ENCODE results near the gene SH3RF3. TPM values are rescaled to one million over a fixed set of nuclear protein-coding genes. Genes with fewer than 3 reads are reported as not detected.

SH3RF3 gene
- total RNA-seq, 1 experiment from 2014 or later: 0.30 TPM

GRCh38 chr2:109386004-109386695 lies 257.1 kb downstream of the SH3RF3 start:
- H3K27ac ChIP-seq: no peak overlapping the region
- no peaks in the 10 kb centered on the region for H3K9me3 ChIP-seq (replicated peaks)
- H3K4me1 ChIP-seq: peaks cover 22% of the 10 kb centered on the region
- no peak overlapping the region for H3K4me3 ChIP-seq
- no peaks in the 10 kb centered on the region for H3K27me3 ChIP-seq
- no peaks in the 10 kb centered on the region for H3K36me3 ChIP-seq
- no peak for DNase-seq

DNA sequence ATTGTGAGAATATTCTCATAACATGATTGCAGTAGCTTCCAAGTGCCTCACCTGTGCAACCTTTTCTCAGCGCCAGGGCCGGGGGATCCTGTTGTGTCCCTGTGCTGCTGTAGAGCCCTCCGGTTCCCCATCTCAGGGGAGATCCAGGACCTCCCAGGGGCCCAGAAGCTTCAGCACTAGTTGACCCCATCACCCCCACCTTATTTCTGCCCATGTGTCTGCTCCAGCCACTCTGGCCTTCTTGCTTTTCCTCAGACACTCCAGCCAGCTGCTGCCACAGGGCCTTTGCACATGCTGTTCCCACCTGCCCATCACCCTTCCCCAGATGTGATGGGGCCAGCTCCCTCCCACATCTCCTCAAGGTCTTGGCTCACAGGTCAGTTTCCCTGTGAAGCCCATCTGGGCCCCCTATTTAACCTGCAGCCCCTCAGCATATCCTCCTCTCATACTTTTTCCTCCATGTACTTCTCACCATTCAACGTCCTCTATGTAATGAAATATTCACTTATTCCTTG lies 258.3 kb downstream of the SH3RF3 start:
- DNase-seq: no peak
- Histone ChIP-seq H3K27me3 (no peaks in the 10 kb centered on the region), H3K27ac (no peak overlapping the region), H3K4me3 (no peak overlapping the region), H3K36me3 (no peaks in the 10 kb centered on the region), H3K4me1 (peaks cover 12% of the 10 kb centered on the region), H3K9me3 (replicated peaks) (no peaks in the 10 kb centered on the region)

DNA sequence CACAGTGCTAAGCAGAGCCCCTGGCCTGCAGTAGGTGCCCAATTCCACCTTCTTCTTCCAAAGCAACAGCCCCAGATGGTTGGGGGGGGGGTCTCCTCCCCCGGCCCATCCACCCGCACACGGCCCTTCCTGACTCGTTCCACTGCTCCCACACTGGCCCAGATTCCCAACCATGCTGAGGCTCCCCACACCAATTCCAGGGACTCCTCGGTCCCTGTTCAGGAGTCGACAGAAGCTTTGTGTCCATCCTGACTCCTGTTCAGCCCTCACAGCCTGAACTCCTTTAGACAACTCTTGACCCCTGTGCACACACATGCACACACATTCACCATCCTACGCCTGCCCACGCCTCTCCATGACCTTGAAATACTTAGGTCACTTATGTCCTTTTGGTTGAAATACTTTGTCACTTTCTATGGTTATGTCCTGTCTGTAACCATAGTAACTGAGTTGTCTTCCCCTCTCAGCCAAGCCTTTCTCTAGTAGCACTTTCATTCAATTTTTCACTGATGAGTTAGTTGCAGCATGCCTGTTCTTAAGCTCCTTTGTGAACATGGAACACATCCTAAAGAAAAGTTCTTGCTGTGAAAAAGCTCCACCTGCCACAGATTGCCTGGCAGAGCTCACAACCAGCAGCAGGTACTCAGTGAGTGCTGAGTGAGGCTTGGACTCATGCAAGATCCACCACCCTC lies 258.9 kb downstream of the SH3RF3 start:
- Histone ChIP-seq H3K4me1 (peaks cover 5% of the 10 kb centered on the region), H3K4me3 (no peak overlapping the region), H3K27ac (no peak overlapping the region), H3K27me3 (no peaks in the 10 kb centered on the region), H3K9me3 (replicated peaks) (no peaks in the 10 kb centered on the region), H3K36me3 (no peaks in the 10 kb centered on the region)
- DNase-seq: no peak

- no peaks in the 10 kb centered on the region for H3K27me3 ChIP-seq
- H3K4me3 ChIP-seq: no peak overlapping the region
- no peaks in the 10 kb centered on the region for H3K36me3 ChIP-seq
- H3K4me1 ChIP-seq: no peaks in the 10 kb centered on the region
- H3K27ac ChIP-seq: no peak overlapping the region
- no peak for DNase-seq
- no peaks in the 10 kb centered on the region for H3K9me3 ChIP-seq (replicated peaks)
These were observed 262.2 kb downstream of the SH3RF3 start for GRCh38 chr2:109391243-109391642.

DNA sequence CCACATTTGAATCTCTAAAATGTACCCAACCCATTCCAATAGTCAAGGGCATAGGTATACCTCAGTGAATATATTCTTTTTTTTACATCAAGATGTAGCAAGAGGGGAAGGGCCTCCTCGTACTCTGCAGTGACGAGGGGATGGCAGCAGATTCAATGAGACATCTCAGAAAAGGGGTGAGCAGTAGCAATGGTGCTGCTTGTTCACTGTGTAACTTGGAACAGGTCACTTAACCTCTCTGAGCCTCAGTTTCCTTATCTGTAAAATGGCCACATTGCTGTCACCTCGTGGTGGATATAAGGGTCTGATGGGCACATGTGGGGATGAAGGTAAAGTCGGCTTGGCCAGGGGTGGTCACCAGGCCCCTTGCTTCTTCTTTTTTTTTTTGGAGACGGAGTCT lies 263.1 kb downstream of the SH3RF3 start:
- H3K27me3 ChIP-seq: no peaks in the 10 kb centered on the region
- H3K9me3 ChIP-seq (replicated peaks): no peaks in the 10 kb centered on the region
- H3K4me1 ChIP-seq: no peaks in the 10 kb centered on the region
- H3K4me3 ChIP-seq: no peak overlapping the region
- no peak for DNase-seq
- H3K36me3 ChIP-seq: no peaks in the 10 kb centered on the region
- no peak overlapping the region for H3K27ac ChIP-seq

GRCh38 chr2:109392816-109393661 lies 264.0 kb downstream of the SH3RF3 start:
- no peak for DNase-seq
- Histone ChIP-seq H3K27me3 (no peaks in the 10 kb centered on the region), H3K27ac (no peak overlapping the region), H3K9me3 (replicated peaks) (no peaks in the 10 kb centered on the region), H3K4me1 (no peaks in the 10 kb centered on the region), H3K4me3 (no peak overlapping the region), H3K36me3 (no peaks in the 10 kb centered on the region)

GRCh38 chr2:109393662-109393972 lies 264.6 kb downstream of the SH3RF3 start:
- no peaks in the 10 kb centered on the region for H3K36me3 ChIP-seq
- H3K27ac ChIP-seq: no peak overlapping the region
- H3K4me1 ChIP-seq: no peaks in the 10 kb centered on the region
- no peak overlapping the region for H3K4me3 ChIP-seq
- no peak for DNase-seq
- no peaks in the 10 kb centered on the region for H3K27me3 ChIP-seq
- H3K9me3 ChIP-seq (replicated peaks): no peaks in the 10 kb centered on the region

- no peaks in the 10 kb centered on the region for H3K27me3 ChIP-seq
These were observed 266.6 kb downstream of the SH3RF3 start for GRCh38 chr2:109395494-109396201.

GRCh38 chr2:109396202-109397180 lies 267.5 kb downstream of the SH3RF3 start:
- DNase-seq: no peak

More at GRCh38 chr2:109395494-109396201, 266.6 kb downstream of the SH3RF3 start:
- Histone ChIP-seq H3K27ac (no peak overlapping the region), H3K9me3 (replicated peaks) (no peaks in the 10 kb centered on the region), H3K4me1 (no peaks in the 10 kb centered on the region), H3K36me3 (no peaks in the 10 kb centered on the region), H3K4me3 (no peak overlapping the region)
- DNase-seq: no peak

DNA sequence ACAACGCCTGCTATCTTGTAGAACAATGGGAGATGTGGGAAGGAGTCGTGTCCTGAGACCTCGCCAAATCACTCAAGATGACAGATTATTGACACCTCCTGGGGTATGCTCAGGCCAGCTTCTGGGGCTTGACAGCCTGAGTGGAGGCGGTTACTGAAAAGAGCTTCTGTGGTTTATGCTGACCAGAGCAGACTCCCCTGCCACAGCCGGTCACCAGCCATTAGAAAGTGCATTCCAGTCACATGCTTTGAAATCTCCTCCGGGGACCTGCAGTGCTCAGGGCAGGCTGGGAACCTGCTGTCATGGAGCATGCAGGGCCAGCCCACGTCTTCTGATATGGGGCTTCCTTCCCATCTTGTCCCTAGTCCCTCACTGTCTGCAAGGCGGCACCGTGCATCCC lies 268.9 kb downstream of the SH3RF3 start:
- H3K4me1 ChIP-seq: 0 out of 2 replicates have a peak, but pooled peaks cover under 1% of the 10 kb centered on the region
- no peak for DNase-seq
- no peak overlapping the region for H3K4me3 ChIP-seq
- no peaks in the 10 kb centered on the region; the same call in 1 of the 2 replicates for H3K27me3 ChIP-seq
- no peak overlapping the region for H3K27ac ChIP-seq
- no peaks in the 10 kb centered on the region for H3K9me3 ChIP-seq (replicated peaks)
- H3K36me3 ChIP-seq: no peaks in the 10 kb centered on the region

More at GRCh38 chr2:109396202-109397180, 267.5 kb downstream of the SH3RF3 start:
- H3K4me1 ChIP-seq: no peaks in the 10 kb centered on the region
- H3K27me3 ChIP-seq: no peaks in the 10 kb centered on the region
- no peaks in the 10 kb centered on the region for H3K9me3 ChIP-seq (replicated peaks)
- no peak overlapping the region for H3K27ac ChIP-seq
- H3K36me3 ChIP-seq: no peaks in the 10 kb centered on the region
- H3K4me3 ChIP-seq: no peak overlapping the region

DNA sequence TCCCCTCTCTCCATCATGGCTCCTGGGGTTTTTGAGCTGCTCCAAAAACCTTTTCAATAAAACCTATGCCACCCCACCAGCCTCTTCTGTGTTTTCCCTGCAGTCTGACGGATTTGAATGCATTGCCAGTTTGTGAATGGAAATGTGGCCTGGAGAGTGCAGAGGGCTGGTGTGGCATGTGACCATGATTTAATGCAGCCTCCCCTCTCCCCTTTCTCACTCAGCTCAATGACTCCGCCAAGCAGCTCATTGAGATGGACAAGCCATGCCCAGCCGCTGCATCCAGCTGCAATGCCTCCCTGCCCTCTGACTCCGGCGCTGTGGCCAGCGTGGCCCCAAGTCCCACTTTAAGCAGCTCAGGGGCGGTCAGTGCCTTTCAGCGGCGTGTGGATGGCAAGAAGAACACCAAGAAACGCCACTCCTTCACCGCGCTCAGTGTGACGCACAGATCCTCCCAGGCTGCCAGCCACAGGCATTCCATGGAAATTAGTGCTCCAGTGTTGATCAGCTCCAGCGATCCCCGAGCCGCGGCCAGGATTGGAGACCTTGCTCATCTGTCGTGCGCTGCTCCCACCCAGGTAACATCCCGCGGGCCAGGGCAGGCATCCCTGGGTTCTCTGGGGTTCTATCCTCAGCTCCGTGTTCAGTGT lies 269.5 kb downstream of the SH3RF3 start:
- DNase-seq: no peak
- Histone ChIP-seq H3K36me3 (no peaks in the 10 kb centered on the region), H3K27me3 (no peaks in the 10 kb centered on the region; the same call in 1 of the 2 replicates), H3K27ac (no peak overlapping the region), H3K4me3 (no peak overlapping the region), H3K4me1 (0 out of 2 replicates have a peak, but pooled peaks cover 6% of the 10 kb centered on the region), H3K9me3 (replicated peaks) (no peaks in the 10 kb centered on the region)

- Histone ChIP-seq H3K27me3 (no peaks in the 10 kb centered on the region; the same call in 1 of the 2 replicates), H3K36me3 (no peaks in the 10 kb centered on the region), H3K4me3 (no peak overlapping the region), H3K9me3 (replicated peaks) (no peaks in the 10 kb centered on the region), H3K27ac (no peak overlapping the region), H3K4me1 (0 out of 2 replicates have a peak, but pooled peaks cover 6% of the 10 kb centered on the region)
- DNase-seq: no peak
These were observed 270.1 kb downstream of the SH3RF3 start for GRCh38 chr2:109399066-109399465.

DNA sequence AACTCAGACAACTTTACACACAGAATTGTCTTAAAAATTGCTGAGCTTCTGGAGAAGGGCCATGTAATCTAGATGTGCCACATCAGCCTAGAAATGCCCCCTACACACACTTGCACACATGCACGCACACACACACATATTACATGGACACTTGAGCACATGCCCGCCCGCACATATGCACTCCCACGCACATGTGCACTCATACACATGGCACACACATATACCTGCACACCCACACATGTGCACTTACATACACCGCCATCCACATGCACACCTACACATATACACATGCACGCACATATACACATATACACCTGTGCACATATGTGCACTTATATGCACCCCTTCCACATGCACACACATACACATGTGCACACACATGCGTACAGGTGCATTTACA lies 271.1 kb downstream of the SH3RF3 start:
- Histone ChIP-seq H3K27ac (no peak overlapping the region), H3K36me3 (no peaks in the 10 kb centered on the region), H3K4me3 (no peak overlapping the region), H3K4me1 (0 out of 2 replicates have a peak, but pooled peaks cover 6% of the 10 kb centered on the region), H3K27me3 (no peaks in the 10 kb centered on the region; the same call in 1 of the 2 replicates), H3K9me3 (replicated peaks) (no peaks in the 10 kb centered on the region)
- DNase-seq: no peak
